GM18507 (cell line): ENCODE measurements around the gene SLX4IP.
A peak's percentile ranks its signal among the peaks of the same experiment; 100 is the strongest.

ENCODE experiments used
- DNase-seq: peaks from one replicate; pipeline ENCODE4 v3.0.0; 2011; ENCODE audit warnings: low read depth; ENCODE audit not compliant: insufficient read length; ENCODE audit errors: extremely low spot score
- FAIRE-seq: peaks from 2 replicates; lab custom pipeline; 2011; peaks lifted over from hg19 to GRCh38; lab: Jason Lieb, UNC

The SLX4IP gene

DNA sequence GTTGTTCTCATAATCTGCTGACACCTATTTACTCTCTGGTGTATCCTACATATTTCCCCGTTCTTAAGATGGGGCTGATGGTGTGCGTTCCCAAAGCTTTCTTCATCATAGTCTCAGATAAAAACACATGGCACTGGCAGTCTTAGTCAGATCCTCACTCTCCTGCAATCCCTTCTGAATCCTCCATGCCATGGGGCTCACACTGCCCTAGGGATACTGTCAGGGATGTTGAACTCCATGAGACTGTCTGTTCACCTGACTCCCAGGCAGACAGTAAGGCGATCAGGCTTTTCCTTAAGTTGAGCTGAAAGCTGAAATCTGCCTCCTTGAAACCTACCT is 76.0 kb downstream of the SLX4IP start:
- no peak for DNase-seq
- no peak for FAIRE-seq

DNA sequence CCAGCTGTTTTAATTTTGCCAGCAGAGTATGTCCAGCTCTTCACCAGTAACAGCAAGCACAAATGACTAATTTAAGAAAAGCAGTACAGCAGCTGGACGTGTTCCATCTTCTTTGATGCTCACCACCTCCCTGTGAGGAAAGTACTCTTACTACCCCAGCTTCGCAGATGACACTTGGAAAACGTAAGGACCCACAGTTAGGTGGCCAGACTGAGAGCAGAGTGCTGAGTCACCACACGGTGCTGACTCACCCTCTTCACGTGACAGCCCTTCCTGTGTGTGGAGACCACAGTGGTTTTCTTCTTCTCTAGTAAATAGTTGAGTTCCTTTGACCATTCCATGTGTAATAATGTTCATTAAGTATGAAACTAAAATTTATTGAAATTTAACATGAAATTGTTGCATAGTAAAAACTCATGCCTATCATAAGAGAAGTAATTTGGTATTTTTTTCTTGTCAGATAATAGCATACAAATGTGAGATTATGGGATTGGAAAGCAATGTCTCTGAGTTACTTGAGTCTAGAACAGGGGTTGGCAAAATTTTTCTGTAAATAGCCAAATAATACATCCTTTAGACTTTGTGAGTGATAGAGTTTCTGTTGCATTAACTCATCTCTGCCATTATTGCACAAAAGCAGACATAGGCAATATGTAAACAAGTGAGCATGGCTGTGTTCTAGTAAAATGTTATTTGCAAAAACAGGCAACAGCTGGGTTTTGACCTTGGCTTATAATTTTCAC is 76.6 kb downstream of the SLX4IP start:
- FAIRE-seq (peak; percentile 97), DNase-seq (peak; percentile 65)

DNA sequence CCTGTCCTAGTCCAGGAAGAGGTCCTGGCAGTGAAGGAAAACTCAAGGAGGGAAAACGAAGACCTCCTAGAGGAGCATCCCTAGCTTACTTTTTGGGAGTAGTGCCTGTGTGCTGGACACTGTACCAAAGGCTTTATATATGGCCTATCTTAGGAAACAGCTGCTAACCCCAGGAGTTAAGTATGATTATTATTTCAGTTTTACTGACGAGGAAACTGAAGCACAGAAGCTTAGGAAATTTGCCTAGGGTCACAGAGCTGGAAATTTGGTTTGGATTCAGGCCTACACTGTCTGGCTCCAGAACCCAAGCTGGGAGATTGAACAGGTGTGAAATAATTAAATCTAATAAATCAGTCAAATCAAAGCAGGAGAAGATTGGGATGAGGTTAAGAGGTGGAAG is 78.0 kb downstream of the SLX4IP start:
- DNase-seq (no peak), FAIRE-seq (no peak)

DNA sequence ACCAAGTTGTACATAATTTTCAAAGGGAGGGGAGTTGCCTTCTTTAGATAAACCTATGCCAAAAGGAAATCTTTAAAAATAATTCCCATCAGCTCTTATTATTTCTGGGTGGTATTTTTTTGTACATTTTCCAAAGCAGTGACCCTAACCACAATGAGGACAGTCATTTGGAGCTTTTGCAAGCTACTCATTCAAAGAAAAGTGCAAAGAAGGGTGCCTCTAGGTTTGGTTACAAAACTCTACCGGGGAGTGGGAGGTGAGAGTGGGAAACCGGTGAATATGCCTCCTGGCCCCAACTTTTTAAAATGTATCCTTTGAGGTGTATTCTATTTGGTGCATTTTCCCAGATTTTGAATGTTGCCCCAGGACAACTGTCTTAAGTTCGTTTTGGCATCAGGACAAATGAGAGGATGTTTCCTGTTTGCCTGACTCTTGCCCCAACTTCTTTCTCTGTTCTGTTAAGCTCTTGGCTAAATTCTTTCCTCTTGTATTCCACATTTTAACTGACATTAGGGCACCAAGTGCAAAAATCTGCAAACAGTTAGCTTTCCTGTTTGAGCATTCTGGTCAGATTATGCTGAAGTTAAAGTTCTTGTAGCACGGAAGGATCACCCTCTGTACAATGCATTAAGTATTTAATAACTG is 78.9 kb downstream of the SLX4IP start:
- DNase-seq, result no peak
- no peak for FAIRE-seq

DNA sequence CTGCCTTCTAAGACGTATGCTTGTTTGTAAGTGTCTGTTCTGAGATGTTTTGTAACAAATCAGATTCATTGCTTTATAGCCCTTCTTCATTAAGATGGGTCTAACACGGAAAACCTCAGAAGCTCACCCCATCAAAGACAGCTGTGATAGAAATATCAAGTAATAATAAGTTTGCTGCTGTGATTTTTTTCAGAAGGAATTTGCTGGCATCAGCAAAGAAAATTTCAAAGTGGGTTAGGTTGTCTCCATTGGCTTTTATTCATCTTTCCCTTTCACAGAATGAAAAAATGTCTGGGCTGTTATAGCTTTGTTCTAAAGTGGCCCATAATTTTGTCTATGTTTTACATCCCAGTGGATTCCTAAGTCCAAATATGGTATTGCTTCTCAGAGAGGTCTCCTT is 81.4 kb downstream of the SLX4IP start:
- no peak for FAIRE-seq
- DNase-seq, result no peak

DNA sequence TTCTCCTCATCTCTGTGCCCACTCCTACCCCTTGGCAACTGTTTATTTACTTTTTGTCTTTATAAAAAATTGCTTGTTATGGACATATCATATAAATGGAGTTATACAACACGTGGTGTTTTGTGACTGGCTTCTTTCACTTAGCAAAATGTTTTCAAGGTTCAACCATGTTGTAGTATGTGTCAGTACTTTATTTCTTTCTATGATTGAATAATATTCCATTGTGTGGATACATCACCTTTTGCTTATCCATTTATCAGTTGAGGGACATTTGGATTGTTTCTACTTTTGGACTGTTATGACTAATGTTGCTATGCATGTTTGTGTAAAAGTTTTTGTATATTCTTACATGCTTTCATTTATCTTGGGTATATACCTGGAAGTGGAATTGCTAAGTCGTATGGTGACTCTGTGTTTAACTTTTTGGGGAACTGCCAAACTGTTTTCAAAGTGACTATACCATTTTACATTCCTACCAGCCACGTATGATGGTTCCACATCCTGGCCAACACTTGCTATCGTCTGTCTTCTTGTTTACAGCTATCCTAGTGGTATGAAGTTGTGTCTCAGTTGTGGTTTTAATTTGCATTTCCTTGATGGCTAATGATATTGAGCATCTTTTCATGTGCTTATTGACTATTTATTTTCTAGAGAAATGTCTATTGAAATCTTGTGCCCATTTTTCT is 84.4 kb downstream of the SLX4IP start:
- DNase-seq (no peak), FAIRE-seq (peak; percentile 59)

DNA sequence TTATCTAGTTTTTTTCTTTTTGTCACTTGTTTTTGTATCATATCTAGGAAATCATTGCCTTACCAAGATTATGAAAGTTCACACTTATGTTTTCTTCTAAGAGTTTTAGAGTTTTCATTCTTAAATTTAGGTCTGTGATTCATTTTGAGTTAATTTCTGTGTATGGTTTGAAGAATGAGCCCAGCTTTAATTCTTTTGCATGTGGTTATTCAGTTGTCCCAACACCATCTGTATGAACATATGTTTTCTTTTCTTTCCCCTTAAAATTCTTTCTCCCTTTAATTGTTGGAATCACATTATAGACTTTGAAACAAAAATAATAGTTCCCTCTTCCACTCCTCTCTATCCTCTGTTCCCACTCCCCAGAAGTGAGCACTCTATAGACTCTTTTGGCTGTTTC is 85.4 kb downstream of the SLX4IP start:
- FAIRE-seq (no peak), DNase-seq (no peak)

DNA sequence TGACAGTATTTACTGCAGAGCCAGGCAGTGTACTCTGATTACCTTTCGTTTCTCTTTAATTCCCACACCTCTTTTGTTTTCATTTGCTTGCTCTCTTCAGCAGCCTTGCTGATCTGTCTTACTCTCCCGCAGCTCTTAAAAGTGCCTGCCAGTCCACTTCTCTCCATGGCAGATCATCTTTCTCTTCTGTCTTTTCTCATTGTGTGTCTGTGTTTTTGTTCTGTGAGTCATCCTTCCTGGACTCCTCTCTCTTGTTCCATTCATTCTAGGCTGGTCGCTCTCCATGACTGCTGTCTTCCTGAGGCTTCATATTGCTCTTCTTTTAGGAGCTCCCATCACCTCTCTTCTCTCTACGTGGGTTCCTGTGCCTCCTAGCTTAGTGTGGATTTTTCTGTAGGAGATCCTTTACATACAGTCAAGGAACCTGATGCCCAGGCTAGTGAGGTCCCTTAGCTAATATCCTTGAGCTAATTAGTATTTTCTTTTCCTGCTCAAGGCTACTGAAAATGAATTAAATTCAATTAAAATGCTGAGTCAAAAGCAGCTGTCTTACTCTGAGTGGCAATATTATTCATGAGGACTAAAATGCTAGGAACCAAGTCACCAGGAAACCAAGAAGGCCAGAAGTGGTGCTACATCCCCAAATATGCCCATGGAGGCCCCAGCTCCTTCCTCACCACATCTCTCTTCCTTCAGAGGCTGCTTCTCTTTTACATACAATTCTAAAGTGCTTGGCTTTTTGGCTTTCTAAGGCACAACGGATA is 86.1 kb downstream of the SLX4IP start:
- no peak for FAIRE-seq
- no peak for DNase-seq

DNA sequence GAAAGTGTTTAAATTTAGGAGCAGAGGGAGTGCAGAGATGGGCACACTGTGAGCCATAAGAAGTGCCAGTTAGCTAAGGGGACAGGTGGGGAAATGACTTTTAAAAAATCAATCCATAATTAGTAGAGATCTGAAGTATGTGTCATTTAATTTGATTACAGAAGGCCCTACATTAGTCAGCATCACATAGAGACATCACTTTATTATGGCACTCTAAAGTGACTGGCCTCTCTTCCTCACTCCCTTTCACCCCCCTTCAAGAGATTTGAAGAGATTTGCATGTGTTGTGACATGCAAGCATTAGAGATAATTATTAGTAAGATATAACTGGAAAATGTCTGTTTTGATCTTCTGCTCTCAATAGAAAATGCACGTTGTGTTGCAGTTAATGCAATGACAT is 86.7 kb downstream of the SLX4IP start:
- FAIRE-seq (no peak), DNase-seq (no peak)

DNA sequence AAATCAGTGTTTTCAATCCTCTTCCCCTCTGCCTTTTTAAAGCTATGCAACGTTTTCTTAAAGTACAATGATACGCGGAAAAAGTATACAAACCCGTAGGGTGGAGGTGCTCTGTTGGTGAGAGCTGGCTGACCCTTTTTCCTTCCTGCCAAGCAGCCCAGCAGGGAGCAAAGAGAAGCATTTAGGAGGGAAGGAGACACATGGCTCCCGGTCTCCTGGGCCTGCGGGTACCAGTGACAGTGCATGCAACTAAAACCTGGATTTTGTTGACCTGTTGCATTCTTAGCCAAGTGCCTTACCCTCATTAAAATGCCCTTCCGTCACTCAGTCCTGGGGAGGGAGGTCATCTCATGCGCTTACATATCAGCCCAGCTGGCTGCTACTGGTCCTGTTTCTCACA is 87.2 kb downstream of the SLX4IP start:
- no peak for DNase-seq
- FAIRE-seq, result no peak

DNA sequence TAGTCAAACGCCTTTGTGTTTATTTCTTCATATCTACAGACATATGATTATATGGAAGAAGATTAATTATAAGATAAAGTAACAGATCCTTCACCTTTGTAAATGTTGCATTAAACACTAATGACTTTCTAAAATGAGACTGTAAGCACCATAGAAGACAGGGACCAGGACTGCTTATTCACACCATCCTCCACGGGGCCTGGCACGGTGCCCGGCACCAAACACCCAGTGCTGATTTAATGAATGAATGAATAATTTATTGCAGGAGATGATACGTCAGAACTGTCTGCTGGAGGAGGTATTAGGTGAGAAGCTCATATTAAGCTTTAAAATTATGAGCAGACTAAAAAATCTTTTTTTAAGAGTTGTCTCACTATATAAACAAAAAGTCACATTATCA is 88.3 kb downstream of the SLX4IP start:
- FAIRE-seq (no peak), DNase-seq (no peak)

DNA sequence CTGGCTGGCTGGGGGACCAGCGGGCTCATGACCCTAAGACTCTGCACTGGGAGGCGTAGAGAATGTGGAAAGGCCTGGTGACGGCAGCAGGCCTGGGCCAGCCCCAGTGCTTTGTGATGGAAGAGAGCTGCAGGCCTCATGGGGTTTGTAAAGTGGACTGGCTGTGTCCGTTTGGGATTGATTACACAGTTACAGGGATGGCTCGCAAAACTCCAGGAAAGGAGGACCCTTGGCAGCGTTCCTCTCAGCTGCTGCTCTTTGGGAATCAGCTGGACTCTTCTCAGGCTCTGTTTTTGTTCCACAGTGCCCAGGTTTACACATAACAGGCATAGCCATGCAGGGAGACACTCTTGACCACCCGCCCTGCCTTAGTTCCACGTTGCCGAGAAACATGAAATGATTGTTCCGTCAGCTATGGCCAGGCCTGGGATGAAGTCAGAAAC is 89.0 kb downstream of the SLX4IP start:
- FAIRE-seq, result no peak
- DNase-seq, result no peak

DNA sequence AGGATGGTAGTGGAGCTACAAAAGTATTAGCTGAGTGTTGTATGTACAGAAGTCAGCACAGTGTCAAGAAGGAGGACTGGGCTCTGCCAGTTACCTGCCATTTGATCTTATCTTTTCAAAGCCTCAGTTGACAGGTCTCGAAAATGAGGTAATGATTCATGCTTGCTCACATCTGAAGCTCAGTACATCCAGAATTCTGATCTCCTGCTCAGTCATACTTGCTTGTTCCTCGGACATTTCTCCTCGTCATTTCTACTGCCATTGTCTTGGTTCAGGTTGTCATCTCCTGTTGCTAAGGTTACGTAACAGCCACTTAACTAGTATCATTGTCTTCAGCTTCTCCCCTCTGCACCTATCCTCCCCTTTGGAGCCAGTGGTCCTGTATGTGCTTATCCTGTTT is 89.5 kb downstream of the SLX4IP start:
- FAIRE-seq, result no peak

DNA sequence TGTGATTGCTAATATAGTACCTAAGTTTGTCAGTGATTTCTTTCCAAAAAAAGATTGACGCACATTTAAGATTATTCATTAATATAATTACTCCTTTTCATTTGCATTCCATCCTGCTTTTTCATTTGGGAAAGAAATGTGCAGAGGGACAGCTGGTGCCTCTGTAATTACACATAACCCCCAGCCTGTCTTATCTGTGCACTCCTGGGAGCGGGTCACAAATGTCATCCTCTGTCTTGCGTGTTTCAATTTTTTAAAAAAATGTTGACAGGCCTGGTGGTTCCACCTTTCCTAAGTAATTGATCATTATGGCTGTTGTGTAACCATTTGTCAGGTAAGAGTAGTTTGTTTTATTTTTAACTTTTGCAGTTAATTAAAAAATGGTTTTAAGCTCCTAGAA is 92.7 kb downstream of the SLX4IP start:
- no peak for DNase-seq
- no peak for FAIRE-seq

More for the DNA sequence above, 89.5 kb downstream of the SLX4IP start:
- no peak for DNase-seq

DNA sequence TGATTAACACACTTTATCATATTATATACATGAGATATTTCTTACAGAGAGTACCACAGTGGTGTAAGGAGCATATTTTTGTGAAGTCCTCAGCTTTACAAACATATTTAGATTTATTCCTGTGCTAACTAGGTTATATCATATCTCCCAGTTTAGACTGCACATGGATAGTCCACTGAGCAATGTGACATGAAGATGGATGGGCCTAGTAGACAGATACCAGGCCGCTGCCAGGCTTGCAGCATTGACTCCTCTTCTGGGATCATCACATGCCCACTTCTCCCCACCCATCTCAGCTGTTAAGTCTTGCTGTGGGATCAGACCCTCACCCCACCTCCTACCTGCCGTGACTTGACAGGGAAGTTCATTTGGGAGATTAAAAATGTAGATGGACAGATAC is 95.8 kb downstream of the SLX4IP start:
- FAIRE-seq (no peak), DNase-seq (no peak)

DNA sequence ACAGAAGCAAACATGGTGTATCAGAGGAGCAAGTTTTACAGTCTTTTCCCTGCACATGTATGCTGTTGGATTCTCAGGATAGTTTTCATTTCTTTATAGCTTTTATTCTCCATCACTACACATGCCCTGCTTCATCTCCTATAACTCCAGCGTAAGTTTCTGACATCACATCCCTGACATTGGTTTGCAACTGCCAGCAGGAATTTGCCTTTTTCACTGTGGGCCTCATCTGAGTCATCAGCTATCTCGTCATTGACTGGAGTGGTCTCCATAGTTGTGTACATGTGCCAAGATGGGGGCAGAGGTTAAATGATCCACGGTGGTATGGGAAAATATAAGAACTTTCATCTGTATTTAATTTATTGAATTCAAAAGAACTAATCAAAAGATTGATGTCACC is 96.7 kb downstream of the SLX4IP start:
- DNase-seq, result no peak
- no peak for FAIRE-seq

DNA sequence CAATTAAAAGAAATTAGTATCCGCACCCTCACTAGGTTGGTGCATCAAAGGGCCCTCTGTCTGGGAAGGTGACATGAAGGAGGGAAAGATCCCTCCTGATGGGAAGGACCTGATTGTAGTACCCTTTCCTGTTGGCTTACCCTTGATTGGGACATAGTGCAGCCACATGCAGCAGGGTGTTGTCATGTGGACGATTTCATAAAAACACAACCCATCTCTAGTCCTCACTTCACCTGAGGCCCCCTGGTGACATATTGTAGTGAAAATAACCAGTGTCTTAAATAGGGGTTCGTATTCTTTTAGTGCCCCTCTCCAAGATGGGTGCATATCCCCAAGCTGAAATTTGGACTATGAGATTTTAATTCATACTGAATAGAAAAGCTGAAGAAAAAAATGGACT is 97.3 kb downstream of the SLX4IP start:
- FAIRE-seq, result no peak

DNA sequence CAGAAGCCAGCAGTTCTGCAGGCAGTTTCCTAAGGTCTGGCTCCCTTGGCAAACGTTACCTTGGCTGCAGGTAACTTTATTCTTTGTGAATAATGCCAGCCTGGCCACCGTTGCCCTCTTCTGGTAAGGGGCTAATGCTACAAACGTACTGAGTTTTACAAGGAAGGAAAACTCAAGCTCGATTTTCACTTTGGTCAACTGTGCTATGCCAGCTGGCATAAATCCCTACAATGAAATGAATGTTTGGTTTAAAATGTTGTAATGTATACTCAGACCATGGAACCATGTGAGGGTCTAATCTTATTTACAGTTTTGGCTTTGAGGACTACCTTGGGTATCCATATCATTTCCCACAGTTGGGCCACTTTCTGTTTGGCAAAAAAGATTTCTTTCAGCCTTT is 101.4 kb downstream of the SLX4IP start:
- DNase-seq (no peak), FAIRE-seq (peak; percentile 24)

More for the DNA sequence above, 97.3 kb downstream of the SLX4IP start:
- no peak for DNase-seq

DNA sequence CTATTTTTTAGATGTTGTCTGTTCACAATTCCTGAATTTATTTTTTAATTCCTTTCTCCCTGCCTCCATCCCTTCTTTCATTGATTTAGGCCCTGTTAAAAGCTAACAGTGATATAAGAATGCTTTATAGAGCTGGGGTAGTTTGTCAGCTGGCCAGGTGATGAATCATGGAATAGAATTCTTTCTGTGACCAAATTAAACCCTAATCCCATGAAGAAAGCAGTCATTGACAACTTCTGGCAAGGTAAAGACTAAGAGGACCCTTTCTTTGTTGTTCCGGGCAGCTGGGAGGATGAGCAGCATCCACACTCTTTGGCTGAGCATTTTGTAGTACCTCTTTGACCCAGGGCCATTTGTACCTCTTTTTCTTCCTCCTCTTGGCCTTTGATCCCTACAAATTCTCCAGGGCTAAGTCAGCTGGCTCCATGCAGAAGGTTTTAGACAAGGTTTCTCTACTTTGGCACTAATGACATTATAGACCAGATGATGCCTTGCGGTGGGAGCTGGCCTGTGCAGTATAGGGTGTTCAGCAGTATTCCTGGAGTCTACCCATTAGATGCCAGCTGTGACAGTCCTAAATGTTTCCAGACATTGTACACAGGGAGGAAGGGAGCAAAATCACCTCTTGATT is 102.9 kb downstream of the SLX4IP start:
- DNase-seq (no peak), FAIRE-seq (no peak)

DNA sequence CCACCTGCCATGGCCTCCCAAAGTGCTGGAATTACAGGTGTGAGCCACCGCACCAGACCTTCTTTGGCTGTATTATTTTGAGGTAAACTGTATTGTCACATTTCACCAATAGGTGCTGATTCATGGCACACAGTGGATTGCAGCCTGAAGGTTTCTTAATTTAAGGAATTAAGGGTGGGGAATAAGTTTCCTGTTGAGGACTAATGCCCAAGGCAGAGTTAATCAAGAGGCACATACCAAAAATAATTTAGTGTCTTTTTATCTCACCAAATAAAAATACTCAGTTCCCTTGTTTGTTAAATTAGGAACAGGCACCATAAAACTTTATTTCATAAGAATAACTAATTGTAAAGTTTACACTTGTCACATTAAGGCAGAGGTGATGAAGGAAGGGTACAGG is 103.7 kb downstream of the SLX4IP start:
- FAIRE-seq (no peak), DNase-seq (no peak)
